T-helper 2 cell treated with Interferon-gamma antibody and Interleukin-4, amounts not matched to agents 5 μg/mL and 100 μg/mL, for 36 hours (primary cell): ENCODE data around the gene UPF2.

Experiments
- DNase-seq: peaks from one replicate; pipeline ENCODE4 v3.0.0; 2021; ENCODE audit warnings: low spot score
- H3K27ac Mint-ChIP-seq: one replicate; pipeline ENCODE4 v1.8.0; 2021; ENCODE audit warnings: mild to moderate bottlenecking, mixed read lengths
- H3K27me3 Mint-ChIP-seq: one replicate; pipeline ENCODE4 v1.8.0; 2021; ENCODE audit warnings: low read depth, mixed read lengths
- H3K36me3 Mint-ChIP-seq: one replicate; pipeline ENCODE4 v1.8.0; 2021; ENCODE audit warnings: low read depth, mixed read lengths
- H3K4me1 Mint-ChIP-seq: one replicate; pipeline ENCODE4 v1.8.0; 2021; ENCODE audit warnings: low read depth, mixed read lengths
- H3K4me3 Mint-ChIP-seq: one replicate; pipeline ENCODE4 v1.8.0; 2022; ENCODE audit warnings: mild to moderate bottlenecking, moderate library complexity, mixed read lengths
- H3K9me3 Mint-ChIP-seq: one replicate; pipeline ENCODE4 v1.8.0; 2021; ENCODE audit warnings: mixed read lengths

Gene UPF2

GRCh38 chr10:12062754-12063482, 20.3 kb upstream of the UPF2 start:
- Mint-ChIP-seq H3K9me3 (no peaks in the 10 kb centered on the region), H3K27me3 (peaks cover 2% of the 10 kb centered on the region), H3K4me1 (no peaks in the 10 kb centered on the region), H3K4me3 (no peak overlapping the region), H3K36me3 (no peaks in the 10 kb centered on the region), H3K27ac (no peak overlapping the region)
- no peak for DNase-seq

- no peaks in the 10 kb centered on the region for H3K9me3 Mint-ChIP-seq
- H3K27ac Mint-ChIP-seq: no peak overlapping the region
- no peak overlapping the region for H3K4me3 Mint-ChIP-seq
- no peaks in the 10 kb centered on the region for H3K4me1 Mint-ChIP-seq
- no peak for DNase-seq
- H3K27me3 Mint-ChIP-seq: peaks cover 2% of the 10 kb centered on the region
- no peaks in the 10 kb centered on the region for H3K36me3 Mint-ChIP-seq
These were observed 18.5 kb upstream of the UPF2 start for GRCh38 chr10:12061124-12061523.

GRCh38 chr10:12056748-12057147, 14.1 kb upstream of the UPF2 start:
- Mint-ChIP-seq H3K9me3 (no peaks in the 10 kb centered on the region), H3K27ac (no peak overlapping the region), H3K36me3 (no peaks in the 10 kb centered on the region), H3K27me3 (no peaks in the 10 kb centered on the region), H3K4me3 (no peak overlapping the region), H3K4me1 (no peaks in the 10 kb centered on the region)
- DNase-seq: no peak

GRCh38 chr10:12055732-12056131, 13.1 kb upstream of the UPF2 start:
- H3K27me3 Mint-ChIP-seq: no peaks in the 10 kb centered on the region
- no peaks in the 10 kb centered on the region for H3K9me3 Mint-ChIP-seq
- H3K4me1 Mint-ChIP-seq: peaks cover 2% of the 10 kb centered on the region
- H3K36me3 Mint-ChIP-seq: no peaks in the 10 kb centered on the region
- no peak overlapping the region for H3K27ac Mint-ChIP-seq
- H3K4me3 Mint-ChIP-seq: no peak overlapping the region
- DNase-seq: no peak

- DNase-seq: no peak
- Mint-ChIP-seq H3K27me3 (peaks cover 2% of the 10 kb centered on the region), H3K27ac (no peak overlapping the region), H3K9me3 (no peaks in the 10 kb centered on the region), H3K36me3 (no peaks in the 10 kb centered on the region), H3K4me3 (no peak overlapping the region), H3K4me1 (peaks cover 6% of the 10 kb centered on the region)
These were observed 8.6 kb upstream of the UPF2 start for GRCh38 chr10:12051241-12051640.

- no peak for DNase-seq
- Mint-ChIP-seq H3K9me3 (no peaks in the 10 kb centered on the region), H3K27ac (no peak overlapping the region), H3K4me1 (peaks cover 6% of the 10 kb centered on the region), H3K4me3 (no peak overlapping the region), H3K27me3 (peaks cover 3% of the 10 kb centered on the region), H3K36me3 (no peaks in the 10 kb centered on the region)
These were observed 7.9 kb upstream of the UPF2 start for GRCh38 chr10:12050528-12050927.

GRCh38 chr10:12048547-12048946, 5.9 kb upstream of the UPF2 start:
- no peak overlapping the region for H3K27ac Mint-ChIP-seq
- peaks cover 4% of the 10 kb centered on the region for H3K27me3 Mint-ChIP-seq
- H3K9me3 Mint-ChIP-seq: no peaks in the 10 kb centered on the region
- no peak overlapping the region for H3K4me3 Mint-ChIP-seq
- no peaks in the 10 kb centered on the region for H3K36me3 Mint-ChIP-seq
- peaks cover 6% of the 10 kb centered on the region for H3K4me1 Mint-ChIP-seq
- no peak for DNase-seq

GRCh38 chr10:12045596-12045995, 3.0 kb upstream of the UPF2 start:
- Mint-ChIP-seq H3K27ac (no peak overlapping the region), H3K9me3 (no peaks in the 10 kb centered on the region), H3K4me3 (no peak overlapping the region), H3K27me3 (peaks cover 4% of the 10 kb centered on the region), H3K4me1 (peaks cover 18% of the 10 kb centered on the region), H3K36me3 (peaks cover 8% of the 10 kb centered on the region)
- DNase-seq: no peak

GRCh38 chr10:12042409-12042796, 206 bp downstream of the UPF2 start:
- no peaks in the 10 kb centered on the region for H3K9me3 Mint-ChIP-seq
- H3K27ac Mint-ChIP-seq: peak overlapping the region; percentile 100
- H3K4me1 Mint-ChIP-seq: peaks cover 26% of the 10 kb centered on the region
- peak; percentile 58 for DNase-seq
- peak overlapping the region; percentile 94 for H3K4me3 Mint-ChIP-seq
- H3K36me3 Mint-ChIP-seq: peaks cover 17% of the 10 kb centered on the region
- H3K27me3 Mint-ChIP-seq: peaks cover 4% of the 10 kb centered on the region

GRCh38 chr10:12041766-12042408, 722 bp downstream of the UPF2 start:
- Mint-ChIP-seq H3K27ac (peak overlapping the region; percentile 100), H3K27me3 (peaks cover 4% of the 10 kb centered on the region), H3K4me3 (peak overlapping the region; percentile 94), H3K36me3 (peaks cover 17% of the 10 kb centered on the region), H3K9me3 (no peaks in the 10 kb centered on the region), H3K4me1 (peaks cover 26% of the 10 kb centered on the region)
- DNase-seq: peak; percentile 53

GRCh38 chr10:12036073-12036655, 6.4 kb downstream of the UPF2 start:
- Mint-ChIP-seq H3K9me3 (no peaks in the 10 kb centered on the region), H3K36me3 (peaks cover 31% of the 10 kb centered on the region), H3K4me1 (peaks cover 22% of the 10 kb centered on the region), H3K27me3 (no peaks in the 10 kb centered on the region), H3K27ac (no peak overlapping the region), H3K4me3 (no peak overlapping the region)
- DNase-seq: no peak

GRCh38 chr10:12031404-12031803, 11.2 kb downstream of the UPF2 start:
- DNase-seq: no peak
- H3K4me3 Mint-ChIP-seq: no peak overlapping the region
- H3K4me1 Mint-ChIP-seq: peaks cover 18% of the 10 kb centered on the region
- peaks cover 49% of the 10 kb centered on the region for H3K36me3 Mint-ChIP-seq
- H3K27me3 Mint-ChIP-seq: no peaks in the 10 kb centered on the region
- no peak overlapping the region for H3K27ac Mint-ChIP-seq
- H3K9me3 Mint-ChIP-seq: no peaks in the 10 kb centered on the region

GRCh38 chr10:12027539-12027938, 15.1 kb downstream of the UPF2 start:
- Mint-ChIP-seq H3K4me1 (peaks cover 23% of the 10 kb centered on the region), H3K27ac (no peak overlapping the region), H3K4me3 (no peak overlapping the region), H3K9me3 (no peaks in the 10 kb centered on the region), H3K27me3 (no peaks in the 10 kb centered on the region), H3K36me3 (peaks cover 43% of the 10 kb centered on the region)
- no peak for DNase-seq

GRCh38 chr10:12025591-12025990, 17.0 kb downstream of the UPF2 start:
- Mint-ChIP-seq H3K4me1 (peaks cover 24% of the 10 kb centered on the region), H3K27ac (no peak overlapping the region), H3K4me3 (no peak overlapping the region), H3K9me3 (no peaks in the 10 kb centered on the region), H3K36me3 (peaks cover 36% of the 10 kb centered on the region), H3K27me3 (no peaks in the 10 kb centered on the region)
- DNase-seq: no peak
